ENCODE results near the gene DNAJC5.
A peak's percentile ranks its signal among the peaks of the same experiment; 100 is the strongest.
"Not testable (repeated sequence)": the region's sequence is repeated elsewhere in the genome, so short reads cannot be mapped to it uniquely, and the experiment has no call there.

DNAJC5 gene

DNA sequence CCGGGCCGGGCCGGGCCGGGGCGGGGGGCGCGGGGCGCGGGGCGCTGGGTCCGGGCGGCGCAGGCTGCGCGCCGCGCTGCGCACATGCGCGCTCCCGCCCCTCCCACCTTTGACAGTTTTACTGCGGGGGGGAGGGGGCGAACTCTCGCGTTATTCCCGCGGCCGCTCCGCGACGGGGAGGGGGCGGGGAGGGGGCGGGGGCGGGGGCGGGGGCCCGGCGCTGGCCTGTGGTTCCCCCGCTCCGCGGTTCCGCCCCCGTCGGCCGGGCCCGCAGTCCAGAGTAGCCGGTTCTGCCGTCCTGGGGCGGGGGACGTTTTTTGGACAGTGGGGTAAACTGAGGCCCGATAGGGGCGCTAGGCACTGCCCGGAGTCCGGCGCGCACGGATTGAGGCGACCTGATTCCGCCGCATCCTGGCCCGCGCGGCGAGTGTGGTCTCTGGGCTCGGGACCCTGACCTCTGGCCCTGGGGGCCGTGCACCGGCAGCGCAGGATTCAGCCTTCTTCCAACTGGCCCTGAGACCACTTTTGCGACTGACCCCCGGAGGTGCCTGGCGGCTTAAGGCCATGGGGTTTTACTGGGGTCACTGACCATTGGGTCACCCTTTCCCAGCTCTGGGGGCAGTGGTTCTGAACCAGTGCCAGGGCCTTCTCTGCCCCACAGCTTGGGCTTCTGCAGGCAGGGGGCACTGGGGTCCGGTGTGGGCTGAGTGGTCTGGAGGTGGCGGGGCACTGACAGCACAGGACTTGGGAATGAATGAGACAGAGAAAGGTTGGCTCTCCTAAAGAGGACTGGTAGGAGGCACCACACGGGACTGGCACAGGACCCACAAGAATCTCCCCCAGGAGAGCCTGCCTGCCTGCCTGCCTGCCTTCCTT lies 75.2 kb downstream of the DNAJC5 start, which contains the start of gene ZNF512B:
ZNF512B (minus strand) TSS at position 93 of the 876 bp plus-strand sequence. CDS start 1,980 bp downstream, outside the sequence.
- TF ChIP-seq POLR2A (IDR thresholded peaks at IDR 0.05; ENCODE audit: low read length) (no peak), GATA1 (IDR thresholded peaks at IDR 0.05; ENCODE audit: low read depth, low read length) (no peak)
- peak; percentile 45 to 57 for DNase-seq

DNA sequence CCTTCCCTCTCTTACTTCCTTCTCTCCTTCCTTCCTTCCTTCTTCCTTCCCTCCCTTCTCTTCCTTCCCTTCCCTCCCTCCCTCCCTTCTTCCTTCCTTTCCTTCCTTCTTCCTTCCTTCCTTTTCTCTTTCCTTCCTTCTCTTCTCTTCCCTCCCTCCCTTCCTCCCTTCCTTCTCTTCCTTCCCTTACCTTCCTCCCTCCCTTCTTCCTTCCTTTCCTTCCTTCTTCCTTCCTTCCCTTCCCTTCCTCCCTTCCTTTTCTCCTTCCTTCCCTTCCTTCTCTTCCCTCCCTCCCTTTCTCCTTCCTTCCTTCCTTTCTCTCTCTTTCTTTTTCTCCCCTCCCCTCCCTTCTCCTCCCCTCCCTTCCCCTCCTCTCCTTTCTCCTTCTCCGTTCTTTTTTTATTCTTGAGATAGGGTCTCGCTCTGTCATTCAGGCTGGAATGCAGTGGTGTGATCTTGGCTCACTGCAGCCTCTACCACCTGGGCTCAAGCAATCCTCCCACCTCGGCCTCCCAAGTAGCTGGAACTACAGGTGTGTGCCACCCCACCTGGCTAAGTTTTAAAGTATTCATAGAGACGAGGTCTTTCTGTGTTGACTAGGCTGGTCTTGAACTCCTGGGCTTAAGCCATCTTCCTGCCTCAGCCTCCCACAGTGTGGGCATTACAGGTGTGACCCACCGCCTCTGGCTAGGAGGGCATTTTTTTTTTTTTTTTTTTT lies 75.9 kb downstream of the DNAJC5 start:
- DNase-seq: no peak
- TF ChIP-seq GATA1 (IDR thresholded peaks at IDR 0.05; ENCODE audit: low read depth, low read length) (no peak), POLR2A (IDR thresholded peaks at IDR 0.05; ENCODE audit: low read length) (no peak)

- not testable (repeated sequence) for DNase-seq
Observed at GRCh38 chr20:63971960-63972311, 77.0 kb downstream of the DNAJC5 start.

GRCh38 chr20:63972312-63973159 lies 77.6 kb downstream of the DNAJC5 start:
- TF ChIP-seq GATA1 (IDR thresholded peaks at IDR 0.05; ENCODE audit: low read depth, low read length): no peak
- no peak for TF ChIP-seq POLR2A (IDR thresholded peaks at IDR 0.05; ENCODE audit: low read length)
- DNase-seq: no peak

- TF ChIP-seq GATA1 (IDR thresholded peaks at IDR 0.05; ENCODE audit: low read depth, low read length) (no peak), POLR2A (IDR thresholded peaks at IDR 0.05; ENCODE audit: low read length) (no peak)
- DNase-seq: no peak
Observed at GRCh38 chr20:63973160-63973479, 78.2 kb downstream of the DNAJC5 start.

- no peak for TF ChIP-seq POLR2A (IDR thresholded peaks at IDR 0.05; ENCODE audit: low read length)
- TF ChIP-seq GATA1 (IDR thresholded peaks at IDR 0.05; ENCODE audit: low read depth, low read length): no peak
- peak; percentile 82 to 88 for DNase-seq
Observed at GRCh38 chr20:63973636-63974401, 78.9 kb downstream of the DNAJC5 start.

DNA sequence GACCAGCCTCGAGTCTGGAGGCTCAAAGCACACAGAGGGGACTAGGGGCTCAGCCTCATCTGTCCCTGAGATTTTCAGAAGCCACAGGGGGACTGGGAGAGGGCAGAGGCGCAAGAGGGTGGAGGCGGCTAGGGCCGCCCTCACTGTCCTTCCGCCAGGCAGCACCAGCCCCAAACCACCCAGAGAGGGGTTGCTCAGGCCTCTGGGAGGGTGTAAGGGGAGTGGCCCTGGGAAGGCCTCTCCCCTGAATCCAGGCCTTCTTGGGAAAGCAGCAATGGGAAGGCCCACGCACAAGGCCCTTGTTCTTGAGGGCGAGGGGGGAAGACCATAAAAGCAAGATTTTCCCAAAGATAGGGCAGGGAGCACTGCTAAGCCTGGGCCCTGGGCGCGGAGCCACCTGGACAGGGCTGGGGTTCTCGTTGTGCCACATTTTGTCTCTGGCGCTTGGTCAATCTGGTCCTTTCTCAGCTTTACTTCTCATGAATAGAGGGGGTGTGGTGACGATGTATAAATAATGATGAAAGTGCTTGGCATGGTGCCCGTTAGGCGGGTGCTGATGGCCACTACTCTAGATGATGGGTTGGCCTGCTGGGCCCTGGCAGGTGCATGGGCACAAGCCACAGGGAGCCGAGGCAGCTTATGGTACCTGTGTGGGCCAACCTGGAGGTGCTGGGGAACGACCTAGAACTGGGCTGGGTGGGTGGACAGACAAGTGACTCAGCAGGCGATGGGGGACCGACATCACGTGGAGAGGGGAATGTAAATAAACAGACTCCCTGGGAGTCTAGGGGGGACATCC lies 79.7 kb downstream of the DNAJC5 start:
- DNase-seq: no peak
- TF ChIP-seq POLR2A (IDR thresholded peaks at IDR 0.05; ENCODE audit: low read length) (no peak), GATA1 (IDR thresholded peaks at IDR 0.05; ENCODE audit: low read depth, low read length) (no peak)

DNA sequence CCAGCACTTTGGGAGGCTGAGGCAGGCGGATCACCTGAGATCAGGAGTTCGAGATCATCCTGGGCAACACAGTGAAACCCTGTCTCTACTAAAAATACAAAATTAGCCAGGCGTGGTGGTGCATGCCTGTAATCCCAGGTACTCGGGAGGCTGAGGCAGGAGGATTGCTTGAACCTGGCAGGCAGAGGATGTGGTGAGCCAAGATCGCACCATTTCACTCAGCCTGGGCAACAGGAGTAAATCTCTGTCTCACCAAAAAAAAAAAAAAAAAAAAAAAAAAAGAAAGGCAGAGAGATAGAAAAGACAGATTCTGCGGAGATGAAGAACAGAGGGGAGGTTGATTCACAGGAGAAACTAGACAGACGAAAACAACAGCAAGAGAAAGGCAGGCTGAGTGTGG lies 81.6 kb downstream of the DNAJC5 start:
- not testable (repeated sequence) for DNase-seq

GRCh38 chr20:63976980-63977738 lies 82.2 kb downstream of the DNAJC5 start:
- DNase-seq: no peak
- TF ChIP-seq GATA1 (IDR thresholded peaks at IDR 0.05; ENCODE audit: low read depth, low read length) (no peak), POLR2A (IDR thresholded peaks at IDR 0.05; ENCODE audit: low read length) (no peak)

- DNase-seq: peak; percentile 63 to 67
- TF ChIP-seq POLR2A (IDR thresholded peaks at IDR 0.05; ENCODE audit: low read length) (no peak), GATA1 (IDR thresholded peaks at IDR 0.05; ENCODE audit: low read depth, low read length) (no peak)
Observed at GRCh38 chr20:63977739-63978276, 82.9 kb downstream of the DNAJC5 start.

DNA sequence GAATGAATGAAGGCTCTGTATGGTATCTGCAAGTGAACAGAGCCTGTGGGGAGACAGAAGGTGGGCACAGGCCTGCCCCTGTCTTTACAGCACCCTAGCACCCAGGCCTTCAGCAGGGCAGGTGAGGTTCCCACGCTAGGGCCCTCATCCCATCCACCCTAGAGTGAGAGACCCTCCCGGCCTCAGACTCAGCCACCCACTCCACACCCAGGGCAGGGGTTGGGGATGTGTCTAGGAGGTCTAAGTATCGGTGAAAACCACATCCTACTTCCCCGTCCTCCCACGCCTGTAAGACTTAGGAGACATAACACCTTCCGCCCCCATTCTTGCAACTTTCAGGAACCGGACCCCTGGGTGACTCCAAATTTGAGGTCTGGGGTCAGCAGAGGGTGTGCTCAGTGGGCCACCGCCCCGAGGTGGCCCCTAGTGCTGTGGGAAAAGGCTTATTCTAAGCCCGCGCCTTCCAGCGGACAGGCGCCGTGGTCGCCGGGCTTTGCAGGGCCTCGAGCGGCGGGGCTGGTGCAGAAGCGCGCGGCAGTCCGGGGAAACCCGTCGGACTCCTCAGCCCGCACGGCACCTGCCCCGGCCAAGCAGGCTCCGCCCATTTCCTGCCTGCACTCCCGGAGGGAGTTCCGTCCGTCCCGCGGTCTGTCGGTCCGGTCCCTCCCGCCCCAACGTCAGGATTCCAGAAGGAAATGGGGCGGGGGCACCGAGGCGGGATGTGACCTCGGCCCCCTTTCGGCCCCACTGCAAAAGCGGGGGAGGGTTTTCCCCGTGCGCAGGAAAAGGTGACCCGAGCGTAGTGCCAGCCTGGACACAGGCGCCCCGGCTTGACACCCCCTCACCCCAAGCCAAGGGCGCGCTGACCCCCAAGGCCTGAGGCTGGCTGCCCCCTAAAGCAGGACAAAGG lies 83.6 kb downstream of the DNAJC5 start:
- peak; percentile 38 to 46 for DNase-seq
- TF ChIP-seq POLR2A (IDR thresholded peaks at IDR 0.05; ENCODE audit: low read length): no peak
- TF ChIP-seq GATA1 (IDR thresholded peaks at IDR 0.05; ENCODE audit: low read depth, low read length): no peak
